Left renal pelvis (tissue), 4 donors: ENCODE data around the gene KDF1. TPM values are rescaled to one million over a fixed set of nuclear protein-coding genes. Genes with fewer than 3 reads are reported as not detected.
A peak's percentile ranks its signal among the peaks of the same experiment; 100 is the strongest.

ENCODE experiments used
- DNase-seq, 4 donors: peaks; one replicate each; pipeline ENCODE4 v3.0.0-alpha.2; 2013; ENCODE audit warnings: low read depth in 4 of 4, low spot score in 3 of 4
- polyA plus RNA-seq, 4 donors: library from polyadenylated mRNA; unstranded; fragments of 120-200 nt; gene quantifications; one replicate each; pipeline ENCODE4 v1.2.1, GENCODE V29; 2013; ENCODE audit not compliant: insufficient read length in 4 of 4

KDF1 gene, protein sequence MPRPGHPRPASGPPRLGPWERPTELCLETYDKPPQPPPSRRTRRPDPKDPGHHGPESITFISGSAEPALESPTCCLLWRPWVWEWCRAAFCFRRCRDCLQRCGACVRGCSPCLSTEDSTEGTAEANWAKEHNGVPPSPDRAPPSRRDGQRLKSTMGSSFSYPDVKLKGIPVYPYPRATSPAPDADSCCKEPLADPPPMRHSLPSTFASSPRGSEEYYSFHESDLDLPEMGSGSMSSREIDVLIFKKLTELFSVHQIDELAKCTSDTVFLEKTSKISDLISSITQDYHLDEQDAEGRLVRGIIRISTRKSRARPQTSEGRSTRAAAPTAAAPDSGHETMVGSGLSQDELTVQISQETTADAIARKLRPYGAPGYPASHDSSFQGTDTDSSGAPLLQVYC
- 10 to 100 TPM in 1 of 4 donors, 1 to 10 TPM in 2, under 1 TPM in 1; 0.20 to 11.0 (median 8.7) TPM for polyA plus RNA-seq

DNA sequence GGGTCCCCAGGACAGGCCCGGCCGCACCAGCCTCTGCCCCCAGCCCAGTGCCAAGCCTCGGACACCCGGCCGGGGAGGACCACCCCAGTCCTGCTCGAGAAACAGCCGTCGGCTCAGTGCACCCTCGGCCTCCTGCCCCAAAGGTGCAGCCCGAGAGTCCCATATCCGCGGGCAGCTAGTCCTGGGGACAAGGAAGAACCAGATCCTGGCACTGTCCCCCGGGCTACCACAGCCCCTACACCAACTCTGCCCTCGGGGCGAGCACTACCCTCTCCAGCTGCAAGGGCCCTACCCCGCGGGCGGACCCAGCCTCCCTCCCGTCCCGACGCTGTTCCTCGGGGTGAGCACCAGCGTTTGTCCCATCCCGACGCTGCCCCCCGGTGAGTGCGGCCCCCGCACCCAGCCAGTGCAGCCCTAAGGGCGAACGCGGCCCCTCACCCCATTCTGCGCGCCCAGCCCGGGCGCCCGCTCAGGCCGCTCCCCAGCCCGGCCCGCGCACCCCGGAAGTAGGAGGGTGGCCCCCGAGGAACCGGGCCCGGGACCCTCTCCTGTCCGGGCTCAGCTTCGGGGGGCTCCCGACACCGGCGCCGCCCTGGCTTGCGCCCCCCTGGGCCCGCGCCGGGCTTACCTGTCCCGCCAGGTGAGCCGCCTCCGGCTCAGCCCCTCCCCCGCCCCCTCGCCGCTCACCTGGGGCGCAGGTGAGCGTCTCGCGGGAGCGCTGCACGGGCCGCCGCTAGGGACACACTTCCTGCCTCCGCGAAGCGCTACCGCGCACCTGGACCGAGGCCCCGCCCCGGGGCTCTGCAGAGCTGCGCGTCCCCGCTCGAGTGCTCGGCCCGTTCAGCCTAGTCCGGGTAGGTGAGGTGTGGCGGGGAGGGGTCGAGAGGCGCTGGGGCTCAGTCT lies at the start of gene KDF1:
TSS of gene KDF1 (minus strand) at position 747 of the 903 bp plus-strand sequence. CDS start 8,088 bp downstream, outside the sequence.
- DNase-seq, result peak; percentile 37 to 48 (median 42)

DNA sequence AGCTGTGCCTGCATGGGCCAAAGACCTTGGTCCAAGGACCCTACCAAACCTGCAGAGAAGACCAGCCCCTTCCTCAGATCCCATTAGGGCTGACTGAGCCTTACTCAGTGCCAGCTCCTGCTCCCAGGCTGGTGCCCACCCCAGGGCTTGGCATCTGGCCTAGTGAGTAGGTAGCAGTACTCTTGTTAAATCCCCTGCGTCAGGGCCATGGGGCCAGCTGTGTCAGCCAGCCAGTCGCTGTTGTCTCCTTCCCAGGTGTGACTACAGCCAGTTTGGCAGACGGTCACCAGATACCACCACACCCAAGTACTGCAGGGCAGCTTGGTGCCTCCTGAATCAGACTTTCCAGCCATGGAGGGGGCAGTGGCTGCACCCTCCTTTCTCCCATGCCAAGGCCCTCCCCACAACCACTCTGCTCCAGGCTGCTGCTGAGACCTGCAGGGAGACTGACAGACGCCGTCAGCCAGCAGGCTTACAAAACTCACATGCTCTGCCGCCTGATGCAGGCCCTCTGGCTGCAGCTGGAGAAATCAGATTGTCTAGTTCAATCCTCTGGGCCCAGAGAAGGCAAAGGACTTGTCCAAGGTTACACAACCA lies 49.4 kb upstream of the KDF1 start:
- no peak for DNase-seq

DNA sequence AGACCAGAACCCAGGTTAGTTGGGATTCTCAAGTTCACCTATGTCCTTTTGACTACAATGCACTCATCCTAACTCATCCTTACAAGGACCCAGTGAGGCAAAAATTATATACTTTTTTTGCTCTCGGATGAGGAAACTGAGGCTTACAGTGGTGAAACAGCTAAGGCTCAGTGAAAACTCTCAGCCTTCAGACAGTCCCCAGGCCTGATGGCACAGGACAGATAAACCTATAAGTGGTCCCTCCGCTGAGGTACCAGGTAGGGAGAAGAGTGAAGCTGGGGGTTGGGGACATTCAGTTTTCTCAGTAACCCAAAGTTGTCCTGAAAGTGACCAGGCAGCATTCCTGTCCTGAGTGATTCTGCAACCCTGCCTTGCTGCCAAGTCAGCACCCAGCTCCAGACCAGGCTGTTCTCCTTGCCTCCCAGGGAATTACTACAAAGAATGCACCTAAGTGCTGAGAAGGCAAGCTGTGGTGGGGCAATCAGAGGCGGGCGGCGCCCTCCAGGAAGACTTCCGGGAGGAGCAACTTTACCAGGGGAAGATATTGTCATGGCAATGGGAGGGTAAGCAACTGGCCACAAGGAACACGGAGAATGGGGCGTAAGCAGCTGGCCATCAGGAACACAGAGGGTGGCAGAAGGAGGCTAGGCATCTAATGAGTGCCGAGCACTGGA lies 47.8 kb upstream of the KDF1 start:
- no peak for DNase-seq

DNA sequence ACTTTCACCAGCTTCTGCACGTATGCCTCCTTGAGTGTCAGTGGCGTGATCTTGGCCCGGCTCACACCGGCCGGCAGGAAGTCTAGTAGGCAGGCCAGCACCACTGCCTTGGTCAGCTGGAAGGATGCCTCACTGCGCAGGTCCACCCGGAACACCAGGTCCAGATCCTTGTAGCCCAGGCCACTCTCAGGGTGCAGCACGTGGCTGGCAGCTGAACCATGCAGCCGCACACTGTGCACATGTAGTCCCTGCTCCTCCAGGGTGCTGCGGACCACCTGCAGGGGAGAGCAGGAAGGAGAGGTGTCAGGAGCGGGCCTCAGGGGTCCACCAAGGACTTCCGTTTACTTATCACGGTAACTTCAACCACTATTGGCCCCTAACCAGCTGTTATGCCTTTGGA lies 46.4 kb upstream of the KDF1 start:
- no peak for DNase-seq

DNA sequence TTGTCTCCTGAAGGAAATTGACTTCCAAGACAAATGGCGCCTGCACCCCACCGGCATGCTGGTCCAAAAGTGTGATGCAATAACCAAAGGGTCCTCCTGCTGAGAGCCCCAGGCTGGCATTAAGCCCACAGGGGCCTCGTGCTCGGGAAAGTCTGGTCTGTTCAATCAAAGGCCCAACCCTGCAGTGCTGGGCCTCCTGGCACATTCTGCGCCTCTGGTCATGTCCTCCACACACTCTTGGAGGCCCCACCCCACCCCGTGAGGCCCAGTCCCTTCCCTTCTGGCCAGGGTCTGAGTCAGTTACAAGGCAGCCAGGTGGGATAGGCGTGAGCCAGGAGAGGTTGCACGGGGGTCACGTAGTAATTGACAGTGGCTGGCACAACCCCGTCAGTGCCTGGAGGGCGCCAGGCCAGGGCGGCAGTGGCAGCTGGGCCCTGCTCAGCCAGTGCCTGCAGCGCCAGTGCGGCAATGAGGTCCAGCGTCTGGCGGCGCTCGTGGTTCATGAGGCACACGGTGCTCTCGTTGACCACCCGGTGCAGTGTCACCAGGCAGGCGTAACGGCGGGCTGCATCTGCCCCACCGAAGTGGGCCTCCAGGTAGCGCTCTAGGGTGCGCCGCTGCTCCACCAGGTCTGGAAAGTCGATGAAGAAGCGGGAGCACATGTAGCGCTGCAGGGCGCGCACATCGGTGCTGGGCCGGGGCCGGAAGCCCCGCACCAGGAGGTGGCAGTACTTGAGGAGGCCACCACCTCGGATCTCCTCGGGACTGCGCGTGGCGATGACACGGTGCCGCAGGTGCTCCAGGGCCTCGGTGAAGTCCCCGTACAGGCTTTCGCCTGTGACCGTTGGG lies 45.6 kb upstream of the KDF1 start:
- no peak for DNase-seq

DNA sequence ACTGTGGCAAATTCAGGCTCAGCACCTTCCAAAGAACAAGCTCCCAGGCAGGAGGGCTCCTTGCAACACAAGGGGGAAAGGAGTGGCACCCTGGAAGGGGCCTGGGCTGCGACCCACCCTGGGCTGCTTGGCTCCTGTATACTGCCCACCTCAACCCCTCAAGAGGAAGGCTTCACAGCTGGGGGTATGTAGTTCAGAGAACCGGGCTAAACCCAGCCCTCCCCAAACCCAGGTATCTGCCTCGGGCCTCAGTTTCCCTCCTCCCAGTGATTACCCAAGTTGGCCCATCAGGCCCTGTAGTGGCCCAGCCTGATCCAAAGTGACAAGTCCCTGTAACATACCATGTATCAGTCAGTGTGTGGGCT lies 44.9 kb upstream of the KDF1 start:
- no peak for DNase-seq

DNA sequence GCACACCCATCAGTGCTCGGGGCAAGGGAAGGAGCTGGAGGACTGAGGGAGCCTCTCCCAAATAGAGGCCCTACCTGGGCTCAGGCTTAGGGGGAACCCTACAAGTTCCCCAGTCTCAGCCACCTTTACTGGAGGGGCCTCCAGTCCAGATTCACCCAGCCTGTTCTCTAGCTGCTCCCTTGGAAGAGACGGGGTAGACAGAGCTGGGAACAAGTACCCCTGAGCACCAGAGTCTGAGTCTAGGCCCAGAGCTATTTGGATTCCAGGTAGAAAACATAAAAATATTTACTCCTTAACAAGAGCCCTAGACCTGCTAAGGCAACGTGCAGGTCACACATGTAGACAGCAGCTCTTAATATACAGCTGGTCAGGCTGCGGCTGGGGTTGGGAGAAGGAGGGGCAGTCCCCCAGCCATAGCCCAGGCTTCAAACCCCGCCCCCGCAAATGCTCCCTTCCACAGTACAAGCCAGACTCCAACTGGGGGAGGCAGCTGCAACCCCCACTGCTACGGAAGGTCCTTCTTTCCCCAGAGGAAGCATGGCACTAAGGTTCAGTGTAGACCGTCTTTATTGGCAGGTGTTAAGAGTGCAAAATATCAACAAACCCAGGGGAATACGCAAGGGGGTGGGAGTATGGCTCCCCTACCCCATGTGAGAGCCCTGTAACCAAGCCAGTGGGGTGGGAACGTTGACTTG lies 44.4 kb upstream of the KDF1 start:
- no peak for DNase-seq

DNA sequence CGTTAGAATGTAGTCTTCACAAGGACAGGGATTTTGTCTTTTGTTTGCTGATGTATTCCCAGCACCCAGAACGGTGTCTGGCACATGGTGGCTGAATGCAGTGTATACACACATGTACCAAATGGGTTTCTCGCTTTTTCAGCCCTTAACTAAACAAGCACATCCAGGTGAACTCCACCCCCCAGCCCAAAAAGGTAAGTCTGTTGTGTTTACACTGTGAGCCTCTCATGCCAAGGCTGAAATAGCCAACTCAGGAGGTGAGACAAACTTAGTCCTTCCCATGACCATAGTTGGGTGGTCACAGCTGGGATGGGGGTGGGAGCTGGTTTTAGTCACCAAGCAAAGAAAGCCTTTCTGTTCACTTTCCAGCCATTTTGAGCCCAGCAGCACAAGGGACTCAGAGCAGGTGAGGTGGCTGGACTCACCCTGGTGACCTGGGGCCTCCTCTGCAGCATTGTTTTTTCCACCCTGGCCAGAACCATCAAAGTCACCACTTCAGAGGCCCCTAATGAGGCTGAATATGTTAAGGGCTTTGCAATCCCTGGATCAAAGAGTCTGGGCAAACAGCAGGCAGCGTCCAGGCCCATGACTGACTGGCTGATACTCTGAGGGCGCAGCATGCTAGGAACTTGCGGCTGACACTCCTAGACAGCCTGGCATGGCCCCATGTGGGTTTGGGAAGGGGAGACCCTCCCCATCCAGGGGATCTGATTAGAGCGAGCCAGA lies 43.6 kb upstream of the KDF1 start:
- DNase-seq, result no peak

DNA sequence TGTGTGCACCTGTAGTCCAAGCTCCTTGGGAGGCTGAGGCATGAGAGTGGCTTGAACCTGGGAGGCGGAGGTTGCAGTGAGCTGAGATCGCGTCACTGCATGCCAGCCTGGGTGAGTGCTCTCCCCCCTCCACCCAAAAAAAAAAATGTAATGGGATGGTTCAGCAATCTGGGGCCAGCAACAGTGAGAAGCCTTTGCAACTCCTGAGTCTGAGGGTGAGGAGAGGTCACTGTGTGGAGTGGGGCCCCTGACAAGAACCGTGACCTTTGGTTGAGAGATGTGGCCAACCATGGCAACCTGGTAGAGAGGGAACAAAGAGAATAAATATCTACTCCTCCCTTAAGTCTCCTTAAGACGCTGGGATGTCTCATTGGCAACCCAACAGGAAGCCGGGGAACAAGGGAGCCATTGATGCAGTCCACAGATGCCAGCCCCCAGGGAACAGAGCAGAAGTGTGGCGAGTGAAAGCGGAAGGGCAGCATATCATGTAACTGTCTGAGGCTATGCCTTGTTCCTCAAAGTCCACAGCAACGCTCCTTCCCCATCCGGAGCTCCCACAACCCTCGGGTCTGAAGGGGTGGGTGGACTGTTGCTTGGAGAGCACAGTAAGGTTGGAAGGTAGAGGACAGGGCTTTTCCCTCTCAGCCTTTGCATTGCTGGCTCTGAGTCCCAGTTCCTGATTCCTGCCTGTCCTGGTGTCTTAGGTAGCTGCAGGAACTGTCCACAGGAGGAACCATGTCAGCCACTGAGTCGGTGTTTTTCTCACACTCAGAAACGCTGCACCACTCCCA lies 41.5 kb upstream of the KDF1 start:
- no peak for DNase-seq

DNA sequence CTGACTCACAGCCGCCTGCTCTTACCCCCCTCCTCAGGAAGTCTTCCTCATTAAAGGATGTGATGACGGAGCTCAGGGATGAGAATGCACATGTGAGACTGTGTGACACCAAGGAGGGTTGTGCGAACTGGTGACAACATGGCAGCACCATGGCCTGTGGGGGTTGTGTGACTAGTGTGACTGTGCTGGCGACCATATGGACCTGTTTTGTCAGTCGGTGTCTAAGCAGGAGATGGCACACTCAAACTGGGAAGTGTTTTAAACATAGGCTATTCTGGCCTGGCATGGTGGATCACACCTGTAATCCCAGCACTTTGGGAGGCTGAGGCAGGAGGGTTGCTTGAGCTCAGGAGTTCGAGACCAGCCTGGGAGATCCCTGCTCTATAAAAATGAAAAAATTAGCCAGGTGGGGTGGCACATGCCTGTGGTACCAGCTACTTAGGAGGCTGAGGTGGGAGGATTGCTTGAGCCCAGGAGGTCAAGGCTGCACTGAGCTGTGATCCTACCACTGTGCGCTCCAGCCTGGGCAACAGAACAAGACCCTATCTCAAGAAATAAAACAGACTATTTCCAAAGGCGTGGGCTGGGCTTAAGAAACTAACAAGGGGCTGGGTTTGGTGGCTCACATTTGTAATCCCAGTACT lies 40.7 kb upstream of the KDF1 start:
- DNase-seq, result no peak

DNA sequence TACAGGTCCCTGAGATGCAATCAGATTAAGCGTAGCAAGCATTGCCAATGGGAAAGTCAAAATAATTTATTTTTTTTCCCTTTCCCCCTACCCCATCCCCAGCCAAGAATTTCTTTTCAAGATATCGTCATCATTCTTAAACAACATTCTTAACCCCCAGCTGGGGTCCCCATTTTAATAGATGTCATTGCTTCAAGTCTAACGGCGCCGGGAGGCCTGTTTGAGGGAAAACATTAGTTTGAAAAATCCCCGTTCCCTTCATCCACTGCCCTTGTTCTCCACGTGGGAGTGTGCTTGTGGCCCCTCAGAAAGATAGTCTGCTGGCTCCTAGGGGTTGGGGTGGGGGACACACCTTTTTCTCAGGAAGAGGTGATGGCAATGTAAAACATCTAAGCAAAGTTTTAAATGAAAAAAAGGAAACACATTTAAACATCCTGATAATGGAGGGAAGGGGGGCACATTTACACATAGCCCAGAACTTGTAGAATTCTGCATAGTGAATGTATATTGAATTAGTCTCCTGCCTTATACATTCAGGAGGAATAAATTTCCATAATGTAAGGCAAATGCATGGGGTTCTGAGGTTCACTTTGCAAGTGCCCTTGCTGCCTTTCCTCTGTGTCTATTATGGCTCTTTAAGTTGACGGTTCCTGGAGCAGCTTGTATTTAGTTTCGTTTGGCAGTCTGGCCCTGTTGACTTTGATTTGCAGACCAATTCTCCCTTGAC lies 40.0 kb upstream of the KDF1 start:
- no peak for DNase-seq

DNA sequence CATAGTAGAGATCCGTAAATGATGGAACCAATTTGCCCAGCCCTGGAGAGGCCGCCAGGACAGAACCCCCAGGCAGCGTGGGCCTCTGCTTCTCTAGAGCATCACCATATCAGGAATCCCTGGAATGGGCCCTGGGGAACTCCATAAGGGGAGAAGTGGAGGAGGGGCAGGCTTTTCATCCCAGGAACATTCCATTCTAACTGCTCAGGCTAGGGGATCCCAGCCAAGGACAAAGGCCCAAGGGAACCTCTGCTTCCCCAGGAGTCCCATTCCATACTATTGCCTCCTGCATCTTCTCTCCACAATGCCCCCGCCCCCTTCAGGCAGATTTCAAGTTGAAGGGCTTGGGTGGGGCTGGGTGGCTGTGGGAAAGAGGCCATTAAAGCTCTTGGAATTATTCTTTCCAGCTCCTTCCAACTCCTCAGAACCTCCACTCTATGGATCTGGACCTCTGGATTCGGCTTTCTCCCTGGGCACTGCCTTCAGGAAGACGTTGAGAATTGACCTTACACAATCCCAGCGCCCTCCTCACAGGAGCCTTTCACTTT lies 39.2 kb upstream of the KDF1 start:
- DNase-seq, result no peak

DNA sequence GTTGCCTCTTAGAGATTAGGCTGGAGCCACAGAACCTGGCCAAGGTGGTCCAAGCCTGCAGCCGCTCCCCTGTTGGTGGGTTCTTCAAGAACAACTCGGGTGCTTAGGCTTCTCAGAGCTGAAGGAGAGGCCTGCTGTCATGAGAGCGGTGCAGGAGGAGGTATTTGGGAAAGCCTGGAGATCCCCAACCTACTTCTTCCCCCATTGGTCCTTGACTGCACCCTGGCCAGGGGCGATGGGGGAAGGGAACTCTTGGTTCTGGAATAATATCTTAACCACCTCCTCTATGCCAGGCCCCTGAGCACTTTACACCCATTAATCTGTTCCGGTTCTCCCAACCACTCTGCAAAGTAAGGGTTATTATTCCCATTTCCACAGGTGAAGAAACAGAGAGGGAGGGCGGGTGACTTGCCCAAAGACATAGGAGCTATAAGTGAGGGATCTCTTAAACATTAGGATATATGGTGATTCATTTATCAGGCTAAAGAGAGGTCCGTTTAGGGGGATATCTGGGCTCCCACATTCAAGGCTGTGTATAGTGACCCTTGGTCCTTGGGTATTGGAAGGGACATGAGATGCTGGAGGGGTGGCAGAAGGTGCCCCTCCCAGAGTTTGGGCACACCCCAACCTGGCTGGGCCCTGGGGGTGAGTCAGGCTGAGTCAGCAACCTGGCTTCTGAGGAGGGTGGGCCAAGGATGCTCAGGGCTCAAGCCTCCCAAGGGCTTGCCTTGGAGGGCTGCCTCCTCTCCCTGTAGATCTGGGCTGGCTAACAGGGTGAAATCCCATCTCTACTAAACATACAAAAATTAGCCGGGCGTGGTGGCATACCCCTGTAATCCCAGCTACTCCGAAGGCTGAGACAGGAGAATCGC lies 38.4 kb upstream of the KDF1 start:
- no peak for DNase-seq

DNA sequence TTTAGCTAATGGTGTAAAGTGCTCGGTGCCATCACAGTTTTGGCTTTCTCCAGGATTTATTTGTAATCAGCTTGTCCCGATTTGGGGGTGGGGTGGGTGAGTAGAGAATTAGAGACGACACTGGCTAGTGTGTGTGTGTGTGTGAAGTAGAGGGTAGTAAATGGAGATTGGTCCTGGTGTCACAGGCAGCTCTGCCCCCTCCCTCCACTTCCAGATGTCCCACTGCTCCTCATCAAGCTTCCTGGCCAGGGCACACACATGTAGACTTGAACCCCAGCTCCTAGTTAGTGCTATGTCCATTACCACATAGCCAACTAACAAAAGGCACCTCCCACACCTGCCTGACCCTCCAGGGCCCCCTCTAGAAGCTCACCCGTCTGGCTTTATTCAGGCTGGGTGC lies 36.4 kb upstream of the KDF1 start:
- DNase-seq, result no peak

DNA sequence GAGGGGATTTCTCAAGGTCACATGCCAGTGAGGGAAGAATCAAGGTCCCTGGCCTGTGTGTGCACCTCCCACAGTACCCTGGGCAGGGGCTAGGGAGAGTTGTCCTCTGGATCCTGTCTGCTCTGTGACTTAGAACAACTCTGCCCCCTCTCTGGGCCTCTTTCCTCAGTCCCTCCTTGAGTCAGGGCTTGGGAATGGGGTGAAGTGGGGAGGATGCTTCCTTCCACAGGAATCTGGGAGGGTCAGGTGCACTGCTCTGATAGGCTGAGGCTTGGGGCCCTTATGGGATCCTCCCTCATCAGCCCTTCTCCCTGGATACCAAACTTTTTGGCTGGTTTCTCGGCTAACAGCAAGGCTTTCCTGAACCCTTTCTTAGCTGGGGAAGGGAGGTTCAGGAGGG lies 35.8 kb upstream of the KDF1 start:
- DNase-seq, result no peak
